HL-60/S4 treated with retinoic acid at 250 ng/mL for 4 days and 3 days (cell line): Measurements from ENCODE around the gene DXO.

Experiments used
- in situ Hi-C: fragments of 300-500 bp; cut with MboI; formaldehyde crosslinking; loops from 2 replicates; pipeline ENCODE4 v1.7.0; 2022; ENCODE audit warnings: low sequenced_read_pairs

DXO gene

DNA sequence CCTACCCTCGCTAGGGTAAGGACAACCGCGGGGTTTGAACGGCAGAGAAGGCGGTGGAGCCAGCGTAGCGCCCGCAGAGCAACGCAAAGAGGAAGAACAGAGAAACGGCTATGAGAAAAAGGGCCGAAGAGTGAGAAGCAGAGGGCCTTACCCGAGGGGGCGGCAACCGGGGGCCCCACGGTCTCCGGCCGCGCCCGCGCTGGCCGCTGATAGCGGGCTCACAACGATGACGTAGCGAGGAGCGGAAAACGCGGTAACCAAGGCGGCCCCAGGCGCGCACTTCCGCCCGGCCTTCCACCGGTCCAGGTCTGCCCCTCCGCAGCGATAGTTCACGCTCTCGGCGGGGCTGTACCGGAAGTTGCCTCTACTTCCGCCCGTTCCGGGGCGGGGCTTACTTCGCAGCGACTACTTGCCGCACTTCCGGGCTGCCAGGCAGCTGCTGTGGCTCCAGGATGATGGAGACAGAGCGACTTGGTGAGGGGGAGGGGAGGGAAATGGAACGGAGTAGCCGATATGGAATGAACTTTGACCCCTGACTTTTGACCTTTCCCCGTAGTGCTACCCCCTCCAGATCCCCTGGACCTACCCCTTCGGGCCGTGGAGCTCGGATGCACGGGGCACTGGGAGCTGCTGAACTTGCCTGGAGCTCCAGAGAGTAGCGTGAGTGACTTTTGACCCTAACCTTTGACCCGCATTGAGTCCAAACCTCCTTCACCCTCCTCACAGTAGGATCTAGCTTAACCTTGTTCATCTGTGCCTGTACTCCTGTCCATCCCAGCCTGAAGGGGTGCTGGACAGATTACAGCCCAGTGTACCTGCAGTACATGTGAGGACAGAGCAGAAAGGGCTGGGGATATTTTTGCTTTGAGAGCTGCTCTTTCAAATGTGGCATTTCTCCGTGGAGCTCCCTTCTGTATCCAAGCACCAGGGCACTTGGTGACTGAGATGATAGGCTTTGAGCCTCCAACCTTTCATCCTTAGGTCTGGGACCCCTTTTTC is 12.9 kb downstream of the DXO start, which contains the start of the genes NELFE and SKIC2:
Gene NELFE, minus strand, starts transcription at position 231 of the 999 bp plus-strand sequence. CDS start 525 bp downstream, outside the sequence.
Gene SKIC2, plus strand, starts transcription at position 435 of the 999 bp plus-strand sequence. Its CDS starts 18 bp downstream, at position 453.
- in situ Hi-C loops = no loop called here

DNA sequence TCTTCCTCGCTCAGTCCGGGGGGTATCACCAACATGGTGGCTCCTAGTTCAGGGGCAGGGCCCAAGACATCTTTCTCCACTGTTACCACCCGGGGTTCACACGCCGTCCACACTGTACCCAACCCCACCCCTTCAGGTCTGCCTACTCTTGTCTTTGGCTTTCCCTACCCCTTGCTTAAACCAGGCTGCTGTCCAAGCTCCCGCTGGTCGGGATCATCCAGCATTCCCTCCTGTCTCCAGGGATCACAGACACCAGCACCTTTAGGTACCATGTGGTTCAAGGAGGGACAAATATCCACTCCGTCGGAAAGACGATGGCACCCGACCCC is 13.6 kb downstream of the DXO start:
- in situ Hi-C loops = no loop called here

GRCh38 chr6:31956796-31957195 is 15.1 kb downstream of the DXO start:
- in situ Hi-C loops = no loop called here

DNA sequence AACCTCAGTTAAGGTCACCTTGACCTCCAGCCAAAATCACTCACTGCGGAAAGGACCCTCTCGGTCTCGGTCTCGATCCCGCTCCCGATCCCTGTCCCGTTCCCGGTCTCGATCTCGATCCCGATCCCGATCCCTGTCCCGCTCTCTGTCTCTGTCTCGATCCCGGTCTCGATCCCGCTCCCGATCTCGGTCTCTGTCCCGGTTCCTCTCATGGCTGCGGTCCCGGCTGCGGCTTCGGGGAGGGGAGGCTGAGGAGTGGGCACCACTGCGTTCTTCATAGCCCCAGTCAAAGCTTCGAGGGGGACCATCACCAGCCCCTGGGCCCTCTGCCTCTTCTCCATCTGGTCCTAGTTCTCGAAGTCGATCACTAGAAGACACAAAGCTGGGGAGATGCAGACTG is 17.4 kb downstream of the DXO start:
- in situ Hi-C loops = no loop called here

DNA sequence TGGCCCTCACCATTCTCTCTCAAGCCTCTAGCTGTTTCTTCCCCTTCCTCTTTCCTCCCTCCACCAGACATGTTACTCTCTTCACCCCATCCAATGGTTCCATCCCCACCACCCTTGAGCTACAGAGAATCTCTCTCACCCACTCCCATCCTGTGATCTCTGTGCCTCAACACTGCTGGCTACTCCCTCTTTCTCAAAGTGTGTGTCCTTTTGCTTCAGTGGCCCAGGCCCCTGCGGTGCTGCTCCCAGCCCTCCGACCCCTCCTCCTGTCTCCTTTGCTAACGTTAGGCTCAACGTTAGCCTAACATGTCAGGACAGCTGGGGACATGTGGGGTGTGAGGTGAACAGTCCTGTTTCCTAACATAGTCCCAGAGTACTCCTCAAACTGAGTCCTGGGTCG is 19.0 kb downstream of the DXO start:
- in situ Hi-C loops = no loop called here

DNA sequence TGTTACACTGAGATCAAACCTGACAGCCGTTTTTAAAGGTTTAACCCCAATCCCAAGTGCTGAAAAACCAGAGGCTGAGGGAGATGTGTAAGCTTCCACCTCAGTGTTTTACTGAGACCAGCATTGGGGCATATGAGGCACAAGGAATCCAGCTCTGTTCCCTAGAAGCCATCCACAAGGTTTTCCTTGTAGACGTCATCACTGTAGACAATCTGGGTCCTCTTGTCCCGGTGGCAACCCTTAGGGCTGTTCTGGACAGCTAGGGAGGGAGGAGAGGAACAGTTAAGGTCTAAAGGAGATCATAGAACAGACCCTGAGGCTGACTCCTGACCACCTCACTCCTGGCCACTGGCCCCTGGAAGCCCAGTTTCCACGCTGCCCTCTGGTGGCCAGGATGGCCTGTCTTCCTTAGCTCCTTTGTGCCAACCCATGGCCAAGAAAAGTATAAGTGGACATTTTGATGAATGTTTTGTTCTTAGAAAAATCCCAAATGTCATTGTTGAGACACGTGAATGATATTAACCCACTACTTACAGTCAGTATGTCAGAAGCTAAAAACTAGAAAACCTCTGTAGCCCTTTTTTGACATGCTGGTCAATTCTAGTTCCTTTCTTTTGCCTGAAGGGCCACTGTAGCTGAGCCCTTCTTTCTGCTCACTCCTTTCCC is 19.7 kb downstream of the DXO start:
- in situ Hi-C loops = no loop called here

DNA sequence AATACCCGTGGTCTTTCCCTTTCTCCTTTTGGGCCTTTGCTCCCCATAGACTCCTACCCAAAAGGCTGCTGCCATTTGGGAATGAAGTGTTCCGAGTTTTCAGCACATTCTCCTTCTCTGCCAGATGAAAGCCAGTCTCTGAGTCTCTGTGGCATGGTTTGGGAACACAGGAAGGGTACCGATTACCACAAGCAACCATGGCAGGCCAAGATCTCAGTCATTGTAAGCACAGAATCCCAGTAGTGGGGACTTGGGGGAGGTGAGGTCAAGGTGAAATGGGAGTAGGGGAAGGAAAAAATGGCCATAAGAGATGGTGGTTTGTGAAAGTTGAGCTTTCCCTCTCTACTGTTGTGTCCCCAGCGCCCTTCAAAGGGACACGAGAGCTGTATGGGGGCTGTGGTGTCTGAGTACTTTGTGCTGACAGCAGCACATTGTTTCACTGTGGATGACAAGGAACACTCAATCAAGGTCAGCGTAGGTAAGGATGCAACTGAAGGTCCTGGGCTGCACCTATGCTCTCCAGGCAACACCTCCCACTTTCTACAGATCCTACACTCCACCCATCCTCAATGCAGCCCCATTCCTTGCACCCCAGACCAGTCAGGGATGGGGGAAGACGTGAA is 21.9 kb downstream of the DXO start:
- in situ Hi-C loops = no loop called here

GRCh38 chr6:31948753-31949413 is 23.1 kb downstream of the DXO start:
- in situ Hi-C loops = no loop called here

GRCh38 chr6:31948306-31948705 is 23.6 kb downstream of the DXO start:
- in situ Hi-C loops = no loop called here

GRCh38 chr6:31947864-31948263 is 24.1 kb downstream of the DXO start:
- in situ Hi-C loops = no loop called here

- in situ Hi-C loops = no loop called here
Observed at GRCh38 chr6:31947070-31947675, 24.8 kb downstream of the DXO start.

DNA sequence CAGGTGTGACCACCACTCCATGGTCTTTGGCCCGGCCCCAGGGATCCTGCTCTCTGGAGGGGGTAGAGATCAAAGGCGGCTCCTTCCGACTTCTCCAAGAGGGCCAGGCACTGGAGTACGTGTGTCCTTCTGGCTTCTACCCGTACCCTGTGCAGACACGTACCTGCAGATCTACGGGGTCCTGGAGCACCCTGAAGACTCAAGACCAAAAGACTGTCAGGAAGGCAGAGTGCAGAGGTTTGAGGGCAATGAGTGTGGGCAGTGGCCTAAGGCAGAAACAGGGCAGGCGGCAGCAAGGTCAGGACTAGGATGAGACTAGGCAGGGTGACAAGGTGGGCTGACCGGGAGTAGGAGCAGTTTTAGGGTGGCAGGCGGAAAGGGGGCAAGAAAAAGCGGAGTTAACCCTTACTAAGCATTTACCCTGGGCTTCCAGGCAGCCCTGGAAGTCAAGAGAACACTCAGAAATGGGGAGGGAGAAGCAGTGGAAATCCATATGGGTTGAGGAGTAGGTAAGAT is 25.5 kb downstream of the DXO start:
- in situ Hi-C loops = no loop called here

DNA sequence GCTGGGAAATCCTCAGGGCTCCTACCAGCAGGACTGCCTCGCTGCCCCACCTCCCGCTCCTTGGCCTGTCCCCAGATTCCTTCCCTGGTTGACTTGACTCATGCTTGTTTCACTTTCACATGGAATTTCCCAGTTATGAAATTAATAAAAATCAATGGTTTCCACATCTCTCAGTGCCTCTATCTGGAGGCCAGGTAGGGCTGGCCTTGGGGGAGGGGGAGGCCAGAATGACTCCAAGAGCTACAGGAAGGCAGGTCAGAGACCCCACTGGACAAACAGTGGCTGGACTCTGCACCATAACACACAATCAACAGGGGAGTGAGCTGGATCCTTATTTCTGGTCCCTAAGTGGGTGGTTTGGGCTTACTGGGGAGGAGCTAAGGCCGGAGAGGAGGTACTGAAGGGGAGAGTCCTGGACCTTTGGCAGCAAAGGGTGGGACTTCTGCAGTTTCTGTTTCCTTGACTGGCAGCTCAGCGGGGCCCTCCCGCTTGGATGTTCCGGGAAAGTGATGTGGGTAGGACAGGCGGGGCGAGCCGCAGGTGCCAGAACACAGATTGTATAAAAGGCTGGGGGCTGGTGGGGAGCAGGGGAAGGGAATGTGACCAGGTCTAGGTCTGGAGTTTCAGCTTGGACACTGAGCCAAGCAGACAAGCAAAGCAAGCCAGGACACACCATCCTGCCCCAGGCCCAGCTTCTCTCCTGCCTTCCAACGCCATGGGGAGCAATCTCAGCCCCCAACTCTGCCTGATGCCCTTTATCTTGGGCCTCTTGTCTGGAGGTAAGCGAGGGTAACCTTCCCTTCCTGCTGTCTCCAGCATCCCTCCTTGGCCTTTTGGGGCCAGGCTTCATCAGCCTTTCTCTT is 26.2 kb downstream of the DXO start, which contains the start of gene CFB:
Gene CFB, plus strand, starts transcription at position 589 of the 863 bp plus-strand sequence. Its CDS starts 127 bp downstream, at position 716.
- in situ Hi-C loops = no loop called here

- in situ Hi-C loops = no loop called here
Observed at GRCh38 chr6:31945154-31945506, 26.8 kb downstream of the DXO start.

GRCh38 chr6:31943742-31944141 is 28.2 kb downstream of the DXO start:
- in situ Hi-C loops = no loop called here

DNA sequence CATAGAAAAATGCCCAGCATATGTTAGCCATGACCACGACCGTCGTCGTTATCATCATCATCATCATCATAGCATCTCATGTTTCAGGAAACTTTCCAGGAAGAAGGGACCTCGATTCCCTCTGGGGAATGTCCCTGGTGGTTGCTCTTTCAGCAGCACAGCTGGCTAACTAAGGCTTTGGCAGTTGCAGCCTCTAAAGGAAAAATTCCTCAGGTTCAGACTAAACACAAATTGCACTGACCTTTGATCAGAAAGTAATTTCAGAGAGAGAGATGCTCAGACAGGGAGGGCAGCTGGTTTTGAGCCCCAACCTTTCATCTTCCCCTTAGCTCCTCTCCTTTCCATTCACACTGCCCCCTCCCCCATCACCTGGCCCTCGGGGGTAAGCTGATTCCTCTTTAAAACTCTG is 31.7 kb downstream of the DXO start:
- in situ Hi-C loops = no loop called here

DNA sequence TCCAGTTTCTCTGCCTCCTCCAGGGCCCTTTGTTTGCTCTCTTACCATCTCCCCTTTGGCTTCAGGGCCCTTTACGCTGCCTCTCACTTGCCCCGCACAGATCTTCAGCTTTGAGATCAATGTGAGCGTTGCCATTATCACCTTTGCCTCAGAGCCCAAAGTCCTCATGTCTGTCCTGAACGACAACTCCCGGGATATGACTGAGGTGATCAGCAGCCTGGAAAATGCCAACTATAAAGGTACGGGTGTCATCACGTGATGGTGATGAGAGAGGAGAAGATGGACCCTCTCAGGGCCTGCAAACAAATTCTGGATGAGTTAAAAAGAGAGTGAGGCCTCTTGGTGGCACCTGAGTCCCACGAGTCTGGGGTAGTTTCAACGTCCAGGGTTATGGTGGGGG is 36.1 kb downstream of the DXO start:
- in situ Hi-C loops = no loop called here

DNA sequence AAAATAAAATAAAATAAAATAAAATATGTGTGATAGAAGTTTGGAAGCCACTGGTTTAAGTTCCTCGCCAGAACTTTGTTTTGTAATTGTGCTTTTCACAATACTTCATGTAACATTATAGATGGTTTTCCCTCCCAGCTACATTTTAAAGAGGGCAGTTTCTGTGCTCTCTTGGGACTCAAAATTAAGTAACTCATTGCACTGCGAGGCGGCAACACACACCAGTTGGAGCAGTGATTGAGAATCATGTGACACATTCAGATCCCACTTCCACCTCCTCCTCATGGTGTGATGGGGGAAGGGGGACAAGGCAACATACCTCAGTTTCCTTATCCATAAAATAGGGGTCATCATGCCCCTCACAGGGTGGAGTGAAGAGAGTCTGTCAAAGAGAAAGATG is 36.9 kb downstream of the DXO start:
- in situ Hi-C loops = no loop called here

DNA sequence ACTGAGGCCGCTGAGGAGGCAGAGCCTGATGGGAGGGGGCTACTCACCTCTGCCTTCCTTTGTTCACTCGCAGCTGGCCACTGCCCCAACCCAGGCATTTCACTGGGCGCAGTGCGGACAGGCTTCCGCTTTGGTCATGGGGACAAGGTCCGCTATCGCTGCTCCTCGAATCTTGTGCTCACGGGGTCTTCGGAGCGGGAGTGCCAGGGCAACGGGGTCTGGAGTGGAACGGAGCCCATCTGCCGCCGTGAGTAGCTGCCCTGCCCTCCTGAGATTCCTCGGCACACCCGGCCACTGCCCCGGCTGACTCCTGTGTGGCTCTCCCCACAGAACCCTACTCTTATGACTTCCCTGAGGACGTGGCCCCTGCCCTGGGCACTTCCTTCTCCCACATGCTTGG is 38.4 kb downstream of the DXO start:
- in situ Hi-C loops = no loop called here
